Body of pancreas (tissue), 4 donors: ENCODE measurements around the gene IGF1R.

Experiments
- CTCF ChIP-seq, 7 experiments: fragments of 450-650 bp in 4 of 7; fragments of 200-600 bp in 3 of 7; sonication (generic) in 3 of 7; IDR thresholded peaks; one replicate each; pipeline ENCODE4 v1.5.1; 2016 to 2019; ENCODE audit warnings: antibody characterized with exemption in 7 of 7
- POLR2A ChIP-seq, 3 donors: fragments of 450-650 bp; IDR thresholded peaks; one replicate each; pipeline ENCODE4 v1.6.1; 2016; ENCODE audit warnings: antibody characterized with exemption in 3 of 3, mild to moderate bottlenecking in 2 of 3

GRCh38 chr15:98751767-98752166 lies 103.4 kb downstream of the IGF1R start:
- TF ChIP-seq POLR2A (IDR thresholded peaks at IDR 0.05) = no peak
- no peak for TF ChIP-seq CTCF (IDR thresholded peaks at IDR 0.05)
